ENCODE data around the gene SMAD5. TPM values are rescaled to one million over a fixed set of nuclear protein-coding genes. Genes with fewer than 3 reads are reported as not detected.
A peak's percentile ranks its signal among the peaks of the same experiment; 100 is the strongest.

The SMAD5 gene
- polyA plus RNA-seq (2011; rRNA removed) = 66.1 and 98.3 TPM in 2 replicates
- 92.8 and 163 TPM in 2 replicates for polyA minus RNA-seq (2011; rRNA and poly(A)+ RNA removed)

DNA sequence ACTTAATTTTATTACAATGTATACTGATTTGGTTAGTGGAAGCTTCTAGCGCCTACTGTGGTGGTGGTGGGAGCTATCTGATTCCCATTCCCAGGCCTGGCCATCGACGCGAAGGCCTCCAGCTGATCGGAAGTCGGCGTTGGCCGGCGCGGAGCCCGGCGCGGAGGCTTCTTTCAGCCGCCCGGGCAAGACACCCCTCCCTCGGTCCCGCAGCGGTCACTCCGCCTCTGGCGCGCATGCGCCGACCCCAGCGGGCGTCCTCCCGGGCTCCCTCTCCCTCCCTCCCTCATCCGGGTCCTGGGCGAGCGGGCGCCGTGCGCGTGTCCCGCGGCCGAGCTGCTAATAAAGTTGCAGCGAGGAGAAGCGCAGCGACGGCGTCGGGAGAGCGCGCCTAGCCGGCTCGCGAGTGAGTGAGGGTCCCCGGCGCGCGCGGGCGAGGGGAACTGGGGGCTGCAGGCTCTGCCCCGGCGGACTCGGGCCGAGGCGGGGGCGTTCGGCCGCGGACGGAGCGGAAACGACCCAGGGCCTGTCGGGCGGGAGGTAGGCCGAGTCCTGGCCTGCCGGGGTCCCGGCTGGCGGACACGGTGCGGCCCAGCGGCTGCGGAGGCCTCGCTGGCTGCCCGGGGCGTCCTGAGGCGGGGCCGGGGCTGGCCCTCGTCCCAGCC lies at the start of gene SMAD5:
SMAD5 (plus strand) TSS at position 289 of the 665 bp plus-strand sequence. CDS start 20,916 bp downstream, outside the sequence.
- peaks cover 9% of the 10 kb centered on the region for H3K27me3 ChIP-seq (ENCODE audit: control insufficient read depth, insufficient read depth, low read length)
- ChIA-PET CTCF (interaction anchor here (0.7 to 3.0 kb wide), 6 partner anchors 8 to 187 kb away, joined by 3 to 14 read pairs (median 4); no protein-coding TSS in a partner anchor), POLR2A (interaction anchor here (0.7 to 1.9 kb wide), 4 partner anchors 9 to 104 kb away, joined by 3 to 7 read pairs (median 4); no protein-coding TSS in a partner anchor)
- peak within 1 kb of the TSS; percentile 93 for H3K4me3 ChIP-seq (ENCODE audit: low read depth, low read length)
- peak within 1 kb of the TSS; percentile 82 for H3K27ac ChIP-seq (ENCODE audit: low read depth, low read length)
- peak; percentile 89 for DNase-seq (ENCODE audit: low read depth, low spot score)
- TF ChIP-seq, protein P1, sequence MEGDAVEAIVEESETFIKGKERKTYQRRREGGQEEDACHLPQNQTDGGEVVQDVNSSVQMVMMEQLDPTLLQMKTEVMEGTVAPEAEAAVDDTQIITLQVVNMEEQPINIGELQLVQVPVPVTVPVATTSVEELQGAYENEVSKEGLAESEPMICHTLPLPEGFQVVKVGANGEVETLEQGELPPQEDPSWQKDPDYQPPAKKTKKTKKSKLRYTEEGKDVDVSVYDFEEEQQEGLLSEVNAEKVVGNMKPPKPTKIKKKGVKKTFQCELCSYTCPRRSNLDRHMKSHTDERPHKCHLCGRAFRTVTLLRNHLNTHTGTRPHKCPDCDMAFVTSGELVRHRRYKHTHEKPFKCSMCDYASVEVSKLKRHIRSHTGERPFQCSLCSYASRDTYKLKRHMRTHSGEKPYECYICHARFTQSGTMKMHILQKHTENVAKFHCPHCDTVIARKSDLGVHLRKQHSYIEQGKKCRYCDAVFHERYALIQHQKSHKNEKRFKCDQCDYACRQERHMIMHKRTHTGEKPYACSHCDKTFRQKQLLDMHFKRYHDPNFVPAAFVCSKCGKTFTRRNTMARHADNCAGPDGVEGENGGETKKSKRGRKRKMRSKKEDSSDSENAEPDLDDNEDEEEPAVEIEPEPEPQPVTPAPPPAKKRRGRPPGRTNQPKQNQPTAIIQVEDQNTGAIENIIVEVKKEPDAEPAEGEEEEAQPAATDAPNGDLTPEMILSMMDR (IDR thresholded peaks at IDR 0.05; ENCODE audit: low read depth, low read length) = no peak
- no peaks in the 10 kb centered on the region for H3K9me3 ChIP-seq (ENCODE audit: control insufficient read depth, insufficient read depth, low read length)

DNA sequence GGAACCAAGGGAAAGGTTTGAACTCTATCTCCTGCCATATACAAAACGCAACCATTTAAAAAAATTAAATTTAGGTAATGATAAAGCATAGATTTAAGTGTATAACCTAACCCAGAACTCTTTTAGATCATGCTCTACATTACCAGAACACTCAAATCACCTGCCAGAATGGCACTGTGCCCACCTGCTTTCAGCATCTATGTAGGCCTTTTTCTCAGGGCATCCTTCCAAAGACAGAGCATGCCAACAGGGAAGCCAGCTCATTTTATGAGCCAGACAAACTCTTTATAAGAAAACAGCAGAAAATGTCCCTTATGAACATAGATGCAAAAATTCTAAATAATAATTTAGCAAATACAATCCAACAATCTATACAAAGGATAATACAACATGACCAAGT lies 47.9 kb upstream of the SMAD5 start:
- Histone ChIP-seq H3K4me3 (ENCODE audit: low read depth, low read length) (no peak overlapping the region), H3K27ac (ENCODE audit: low read depth, low read length) (no peak overlapping the region), H3K9me3 (ENCODE audit: control insufficient read depth, insufficient read depth, low read length) (no peaks in the 10 kb centered on the region), H3K27me3 (ENCODE audit: control insufficient read depth, insufficient read depth, low read length) (no peaks in the 10 kb centered on the region)
- TF ChIP-seq, protein P1 (IDR thresholded peaks at IDR 0.05; ENCODE audit: low read depth, low read length) = no peak
- ChIA-PET CTCF (interaction anchor here (1.1 to 5.3 kb wide), 6 partner anchors 10 to 198 kb away, joined by 3 to 108 read pairs (median 28); no protein-coding TSS in a partner anchor), POLR2A (no interaction called here)
- DNase-seq (ENCODE audit: low read depth, low spot score) = no peak

DNA sequence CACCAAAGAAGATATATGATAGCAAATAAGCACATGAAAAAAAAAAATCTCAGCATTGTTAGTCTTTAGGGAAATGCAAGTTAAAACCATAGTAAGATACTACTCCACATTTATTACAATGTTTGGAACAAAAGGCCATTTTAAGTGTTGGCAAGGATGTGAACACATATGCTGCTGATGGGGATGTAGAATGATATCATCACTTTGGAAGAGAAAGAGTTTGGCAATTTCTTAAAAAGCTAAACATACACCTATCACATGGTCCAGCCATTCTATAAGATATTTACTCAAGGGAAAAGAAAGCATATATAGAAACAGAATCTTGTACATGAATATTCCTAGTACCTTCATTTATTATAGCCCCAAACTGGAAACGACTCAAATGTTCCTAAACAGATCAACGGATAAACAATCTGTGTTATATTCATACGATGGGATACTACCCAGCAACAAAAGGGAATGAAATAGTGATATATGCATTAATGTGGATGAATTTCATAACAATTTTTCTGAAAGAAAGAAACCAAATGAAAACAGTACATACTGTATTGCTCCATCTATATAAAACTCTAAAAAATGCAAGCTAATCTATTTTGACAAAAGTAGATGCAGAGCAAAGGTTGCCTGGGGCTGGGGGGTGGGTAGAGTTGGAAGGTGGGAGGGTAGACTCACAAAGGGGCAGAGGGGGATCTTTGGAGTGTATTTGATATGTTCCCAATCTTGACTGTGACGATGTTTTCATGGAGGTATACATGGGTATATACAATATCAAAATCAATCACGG lies 45.7 kb upstream of the SMAD5 start:
- DNase-seq (ENCODE audit: low read depth, low spot score) = no peak
- TF ChIP-seq, protein P1 (IDR thresholded peaks at IDR 0.05; ENCODE audit: low read depth, low read length) = no peak
- Histone ChIP-seq H3K9me3 (ENCODE audit: control insufficient read depth, insufficient read depth, low read length) (no peaks in the 10 kb centered on the region), H3K27me3 (ENCODE audit: control insufficient read depth, insufficient read depth, low read length) (no peaks in the 10 kb centered on the region), H3K27ac (ENCODE audit: low read depth, low read length) (no peak overlapping the region), H3K4me3 (ENCODE audit: low read depth, low read length) (no peak overlapping the region)
- ChIA-PET CTCF (interaction anchor here (0.7 to 1.5 kb wide), 6 partner anchors 142 to 628 kb away, joined by 3 to 6 read pairs (median 3); no protein-coding TSS in a partner anchor), POLR2A (no interaction called here)

DNA sequence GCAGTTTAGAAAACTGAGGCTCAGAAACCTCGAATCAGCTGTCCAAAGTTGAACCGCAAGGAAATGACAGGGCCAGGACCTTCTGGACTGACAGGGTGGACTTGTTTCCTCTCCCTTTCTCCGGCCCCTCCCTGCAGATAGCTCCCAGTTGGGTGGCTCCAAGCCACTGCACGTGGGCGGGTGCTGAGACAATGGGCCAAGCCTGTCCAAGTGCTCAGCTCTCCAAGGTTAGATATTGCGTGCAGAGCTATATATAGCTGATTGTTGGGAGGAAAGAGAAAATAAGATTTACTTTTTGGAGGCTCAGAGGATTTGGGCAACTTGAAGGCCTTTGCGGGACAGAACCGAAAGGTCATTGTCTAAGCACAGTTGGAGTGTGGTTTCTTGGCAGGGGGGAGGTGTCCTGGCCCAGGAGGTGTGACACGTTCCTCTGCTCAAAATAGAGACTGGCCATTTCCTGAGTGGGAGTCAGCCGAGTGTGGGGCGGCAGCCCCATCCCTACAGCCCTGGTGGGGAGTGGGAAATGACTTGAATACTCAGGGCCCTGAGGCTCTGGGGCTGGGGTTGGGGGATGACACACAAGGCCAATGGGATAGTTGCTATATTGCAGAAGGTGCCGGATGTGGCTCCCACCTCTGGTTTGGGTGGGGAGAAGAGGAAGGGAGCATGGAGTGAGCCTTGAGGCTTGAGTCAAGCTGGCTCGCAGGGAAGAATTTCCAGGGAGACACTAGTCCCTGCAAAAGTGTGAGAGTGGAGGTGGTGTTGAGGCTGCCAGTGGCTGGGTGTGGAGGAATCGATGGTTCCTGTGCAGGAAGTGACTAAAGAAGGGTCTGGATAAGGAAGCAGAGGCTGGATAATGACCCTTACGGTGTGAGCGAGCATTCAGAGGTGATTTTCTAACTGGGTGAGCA lies 44.4 kb upstream of the SMAD5 start:
- ChIA-PET POLR2A (no interaction called here), CTCF (interaction anchor here (0.5 to 1.4 kb wide), 5 partner anchors 86 to 527 kb away, joined by 3 to 4 read pairs (median 3); no protein-coding TSS in a partner anchor)
- TF ChIP-seq, protein P1 (IDR thresholded peaks at IDR 0.05; ENCODE audit: low read depth, low read length) = no peak
- DNase-seq (ENCODE audit: low read depth, low spot score) = no peak
- H3K27me3 ChIP-seq (ENCODE audit: control insufficient read depth, insufficient read depth, low read length) = no peaks in the 10 kb centered on the region
- H3K27ac ChIP-seq (ENCODE audit: low read depth, low read length) = no peak overlapping the region
- no peaks in the 10 kb centered on the region for H3K9me3 ChIP-seq (ENCODE audit: control insufficient read depth, insufficient read depth, low read length)
- no peak overlapping the region for H3K4me3 ChIP-seq (ENCODE audit: low read depth, low read length)

Data from AG04450 (cell line).